Measurements from ENCODE around the gene ZNF879. TPM values are rescaled to one million over a fixed set of nuclear protein-coding genes. Genes with fewer than 3 reads are reported as not detected.
A peak's percentile ranks its signal among the peaks of the same experiment; 100 is the strongest.

ZNF879 gene
- total RNA-seq: 1 to 10 TPM; 2.4 TPM

DNA sequence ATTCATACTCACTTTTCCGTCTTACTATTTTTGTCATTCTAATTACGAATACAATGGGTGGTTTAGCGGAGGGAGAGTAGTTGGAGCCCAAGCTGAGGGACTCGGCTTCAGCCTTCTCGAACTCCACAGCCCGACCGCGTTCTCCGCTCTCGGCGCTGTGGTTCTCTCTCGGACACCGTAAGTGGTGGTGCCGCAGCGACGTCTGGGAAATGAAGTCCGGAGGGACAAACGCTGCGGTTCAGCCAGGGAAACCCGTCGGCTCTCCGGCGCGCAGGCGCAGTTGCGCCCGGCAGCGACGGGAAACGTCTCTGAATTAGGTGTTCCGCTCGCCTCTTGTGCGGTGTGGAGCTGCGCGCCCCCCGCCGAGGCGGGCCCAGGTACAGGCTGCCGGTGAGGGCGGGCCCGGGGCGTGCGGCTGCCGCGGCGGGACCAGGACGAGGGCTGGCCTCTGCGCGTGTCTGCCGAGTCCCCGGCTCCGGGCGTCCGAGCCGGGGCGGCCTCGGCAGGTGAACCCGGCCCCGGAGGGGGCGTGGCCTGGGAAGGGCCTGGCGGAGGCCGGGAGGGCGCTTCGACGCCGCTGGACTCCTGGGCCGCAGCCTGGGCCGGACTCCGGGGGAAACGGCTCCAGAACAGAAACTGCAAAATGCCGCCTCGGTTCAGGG lies at the start of gene ZNF879:
TSS of gene ZNF879 (plus strand) at position 277 of the 662 bp plus-strand sequence. CDS start 1,201 bp downstream, outside the sequence.
- H3K27me3 Mint-ChIP-seq: peaks cover 1% of the 10 kb centered on the region
- peak within 1 kb of the TSS; percentile 83 for H3K27ac Mint-ChIP-seq
- intact Hi-C loops (cut with micrococcal nuclease): loop anchor here (1.0 kb wide), 4 partner anchors 37 to 293 kb away; partner anchors contain the start of genes ZNF354A, ZNF354B and ZNF354C
- CTCF ChIA-PET: no interaction called here
- POLR2A ChIA-PET: interaction anchor here (1.7 kb wide), 1 partner anchor 164 kb away, joined by 4 read pairs; the partner anchor contains the start of gene ZNF354B
- peaks cover 7% of the 10 kb centered on the region for H3K4me1 Mint-ChIP-seq (ENCODE audit: low read depth)
- peak; percentile 96 for DNase-seq
- peaks cover 36% of the 10 kb centered on the region for H3K36me3 Mint-ChIP-seq
- H3K4me3 Mint-ChIP-seq: peak within 1 kb of the TSS; percentile 96
- peaks cover 23% of the 10 kb centered on the region for H3K9me3 Mint-ChIP-seq

DNA sequence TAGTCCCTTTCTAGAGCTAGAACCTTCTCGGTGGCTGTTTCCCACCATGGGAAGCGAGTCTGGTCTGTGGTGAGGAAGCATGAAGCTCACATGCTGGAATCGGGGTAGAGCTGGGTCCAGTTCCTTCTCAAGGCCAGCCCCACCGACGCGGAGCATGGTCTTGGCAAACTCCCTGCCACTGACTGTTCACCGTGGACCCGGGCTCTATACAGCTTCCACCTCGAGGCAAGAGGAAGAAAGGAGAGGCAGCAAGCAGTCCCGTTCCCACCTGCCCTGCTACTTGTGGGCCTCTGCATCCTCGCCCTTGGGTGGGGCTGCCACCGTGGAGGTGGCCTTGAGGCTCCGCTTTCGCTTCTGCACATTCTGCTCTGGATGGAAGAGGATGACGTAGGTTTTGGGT lies 42.2 kb upstream of the ZNF879 start:
- H3K4me3 Mint-ChIP-seq: no peak overlapping the region
- intact Hi-C loops (cut with micrococcal nuclease): no loop called here
- no peaks in the 10 kb centered on the region for H3K36me3 Mint-ChIP-seq
- H3K27ac Mint-ChIP-seq: no peak overlapping the region
- ChIA-PET POLR2A (no interaction called here), CTCF (no interaction called here)
- no peaks in the 10 kb centered on the region for H3K4me1 Mint-ChIP-seq (ENCODE audit: low read depth)
- DNase-seq: no peak
- peaks cover 43% of the 10 kb centered on the region for H3K9me3 Mint-ChIP-seq
- no peaks in the 10 kb centered on the region for H3K27me3 Mint-ChIP-seq

DNA sequence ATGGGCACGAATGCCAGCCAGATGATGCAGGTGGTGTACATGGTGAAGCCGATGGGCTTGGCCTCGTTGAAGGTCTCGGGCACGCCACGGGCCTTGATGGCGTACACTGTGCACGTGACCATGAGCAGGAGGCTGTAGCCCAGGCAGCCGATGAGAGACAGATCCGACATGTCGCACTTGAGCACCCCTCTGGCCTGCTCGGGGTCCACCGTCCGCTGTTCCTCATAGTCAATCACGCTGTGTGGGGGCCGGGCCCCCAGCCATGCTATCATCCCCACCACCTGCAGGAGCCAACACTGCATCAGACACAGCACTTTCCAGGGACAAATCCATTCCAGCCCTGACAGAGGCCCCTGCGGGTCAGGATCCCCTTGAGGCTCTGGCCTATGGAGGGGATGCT lies 40.7 kb upstream of the ZNF879 start:
- H3K4me3 Mint-ChIP-seq: no peak overlapping the region

DNA sequence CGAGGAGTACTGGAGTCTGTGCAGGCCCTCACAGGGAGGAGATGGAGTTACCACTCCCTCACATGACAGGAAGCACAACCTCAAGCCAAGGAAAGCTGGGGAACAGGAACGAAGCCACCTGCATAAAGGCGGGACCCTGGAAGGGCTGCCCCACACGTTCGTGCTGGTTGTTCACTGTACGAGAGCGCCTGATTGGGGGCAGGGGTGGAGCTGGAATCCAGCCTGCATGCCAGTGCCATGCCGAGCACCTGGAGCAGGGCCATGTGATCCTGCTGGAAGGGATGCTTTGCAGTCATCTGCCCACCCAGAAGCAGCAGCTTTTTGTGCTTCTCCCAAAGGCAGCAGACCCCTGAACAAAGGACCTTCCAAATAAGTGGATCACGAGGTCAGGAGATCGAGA lies 39.9 kb upstream of the ZNF879 start:
- Mint-ChIP-seq H3K27me3 (no peaks in the 10 kb centered on the region), H3K4me1 (ENCODE audit: low read depth) (no peaks in the 10 kb centered on the region)
- POLR2A ChIA-PET: no interaction called here

More for the DNA sequence above, 40.7 kb upstream of the ZNF879 start:
- Mint-ChIP-seq H3K27ac (no peak overlapping the region), H3K9me3 (peaks cover 35% of the 10 kb centered on the region), H3K27me3 (no peaks in the 10 kb centered on the region), H3K4me1 (ENCODE audit: low read depth) (no peaks in the 10 kb centered on the region), H3K36me3 (no peaks in the 10 kb centered on the region)
- intact Hi-C loops (cut with micrococcal nuclease): no loop called here
- ChIA-PET POLR2A (no interaction called here), CTCF (no interaction called here)
- DNase-seq: no peak

DNA sequence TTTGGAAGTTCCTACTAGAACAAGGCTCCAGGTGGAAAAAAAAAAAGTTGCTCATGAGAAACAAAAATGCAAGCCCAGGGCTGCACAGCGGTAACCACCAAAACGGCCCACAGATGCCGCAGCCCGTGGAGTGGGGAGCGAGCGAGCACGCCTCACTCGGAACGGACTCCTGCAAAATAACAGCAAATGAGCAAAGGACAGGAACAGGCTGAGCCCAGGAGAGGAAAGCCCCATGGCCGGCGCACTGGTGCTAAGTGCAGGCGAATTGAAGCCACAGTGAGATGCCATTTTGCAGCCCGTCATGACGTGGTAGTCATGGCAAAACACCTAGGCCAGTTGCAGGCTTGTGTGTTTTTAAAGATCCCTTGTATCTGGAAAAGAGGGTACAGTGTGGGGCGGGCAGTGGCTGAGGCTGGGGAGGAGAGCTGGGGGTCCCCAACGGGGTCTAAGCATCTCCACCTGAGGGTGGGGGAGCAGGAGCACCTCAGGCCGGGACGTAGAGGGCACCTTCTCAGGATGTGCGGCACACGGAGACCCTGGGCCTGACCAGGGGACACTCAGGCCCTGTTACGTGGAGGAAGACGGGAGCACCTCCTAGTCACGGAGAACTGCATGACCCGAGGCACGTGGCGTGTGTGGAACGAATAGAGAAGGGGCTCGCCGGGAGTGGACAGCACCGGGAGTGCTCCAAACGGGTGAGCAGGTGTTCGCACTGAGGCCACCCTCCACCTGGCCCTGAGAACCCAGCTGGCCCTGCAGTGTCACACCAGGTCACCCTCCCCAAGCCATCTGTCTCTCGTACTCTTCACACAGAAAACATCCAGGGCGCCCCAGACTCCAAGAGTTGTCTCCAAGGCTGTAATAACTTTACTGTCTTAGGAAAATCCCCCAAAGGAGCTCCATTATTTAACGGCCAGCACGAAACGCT lies 39.2 kb upstream of the ZNF879 start:
- no peak overlapping the region for H3K4me3 Mint-ChIP-seq
- POLR2A ChIA-PET: no interaction called here
- H3K36me3 Mint-ChIP-seq: peaks cover 1% of the 10 kb centered on the region

More for the DNA sequence above, 39.9 kb upstream of the ZNF879 start:
- DNase-seq: no peak
- CTCF ChIA-PET: no interaction called here
- H3K9me3 Mint-ChIP-seq: peaks cover 31% of the 10 kb centered on the region
- H3K36me3 Mint-ChIP-seq: peaks cover 1% of the 10 kb centered on the region
- no peak overlapping the region for H3K27ac Mint-ChIP-seq
- no peak overlapping the region for H3K4me3 Mint-ChIP-seq
- intact Hi-C loops (cut with micrococcal nuclease): no loop called here

DNA sequence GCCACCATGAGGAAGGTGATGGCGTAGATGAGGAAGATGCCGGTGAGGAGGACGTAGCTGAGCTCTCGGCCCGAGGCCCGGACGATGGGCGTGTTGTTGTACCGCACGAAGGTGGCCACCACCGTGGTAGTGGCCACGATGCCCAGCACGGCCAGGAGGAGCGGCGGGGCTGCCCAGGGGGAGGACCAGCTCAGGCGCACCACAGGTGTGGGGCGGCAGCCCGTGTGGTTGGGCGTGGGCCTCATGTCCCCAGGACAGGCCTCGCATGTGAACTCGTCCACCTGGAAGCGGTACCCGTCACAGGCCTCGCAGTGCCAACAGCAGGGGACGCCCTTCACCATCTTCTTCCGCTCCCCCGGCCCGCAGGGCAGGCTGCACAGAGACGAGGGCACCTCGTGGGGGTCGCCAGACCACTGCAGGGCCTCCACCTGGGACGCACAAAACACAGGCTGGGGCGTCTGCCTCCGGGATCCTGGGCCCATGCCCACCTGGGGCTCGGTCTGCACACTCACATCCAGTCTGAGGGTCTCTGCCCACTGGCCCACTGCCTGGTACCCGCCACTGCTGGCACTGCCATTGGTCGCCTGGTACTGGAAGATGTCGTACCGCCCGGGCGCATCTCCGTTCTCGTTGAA lies 37.2 kb upstream of the ZNF879 start:
- no peak overlapping the region for H3K4me3 Mint-ChIP-seq
- H3K27me3 Mint-ChIP-seq: no peaks in the 10 kb centered on the region

More for the DNA sequence above, 39.2 kb upstream of the ZNF879 start:
- no peak for DNase-seq
- CTCF ChIA-PET: no interaction called here
- Mint-ChIP-seq H3K27me3 (no peaks in the 10 kb centered on the region), H3K4me1 (ENCODE audit: low read depth) (no peaks in the 10 kb centered on the region), H3K9me3 (peaks cover 29% of the 10 kb centered on the region), H3K27ac (no peak overlapping the region)
- intact Hi-C loops (cut with micrococcal nuclease): no loop called here

DNA sequence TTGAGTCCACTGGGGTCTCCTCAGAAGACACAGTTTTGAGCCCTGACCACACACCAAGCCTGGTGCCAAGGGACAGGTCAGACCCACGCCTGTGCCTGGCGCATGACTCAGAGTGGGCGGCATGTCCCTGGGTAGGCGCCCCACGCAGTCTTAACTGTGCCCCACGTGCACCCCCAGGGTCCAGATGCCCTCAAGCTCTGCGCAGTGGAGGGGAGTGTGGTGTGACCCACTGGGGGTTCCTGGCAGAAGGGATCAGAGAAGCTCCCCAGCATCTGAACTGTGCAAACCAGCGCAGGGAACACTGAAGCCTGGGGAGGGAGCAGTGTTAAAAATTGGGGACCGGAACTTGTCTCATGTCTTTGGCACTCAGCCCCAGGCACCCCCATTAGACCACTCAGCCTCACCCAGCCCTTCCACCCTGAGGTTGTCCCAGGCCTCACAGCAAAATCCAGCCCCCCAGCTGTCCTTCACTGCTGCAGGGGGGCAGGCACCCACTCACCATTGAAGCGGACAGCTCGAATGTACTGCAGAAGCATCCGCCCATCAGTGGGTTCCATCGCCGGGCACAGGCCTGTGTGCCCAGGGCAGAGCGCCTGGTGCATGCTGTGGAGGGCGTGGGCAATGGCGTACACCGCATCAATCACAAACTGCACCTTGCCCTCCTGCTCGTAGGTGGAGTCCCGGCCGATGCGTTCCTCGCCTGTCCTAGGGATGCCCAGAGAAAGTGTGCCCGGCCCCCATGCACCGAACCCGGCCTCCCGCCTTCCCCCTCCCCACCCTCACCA lies 35.0 kb upstream of the ZNF879 start:
- ChIA-PET CTCF (no interaction called here), POLR2A (no interaction called here)
- DNase-seq: no peak
- intact Hi-C loops (cut with micrococcal nuclease): no loop called here
- Mint-ChIP-seq H3K27ac (no peak overlapping the region), H3K4me1 (ENCODE audit: low read depth) (no peaks in the 10 kb centered on the region), H3K27me3 (peaks cover 17% of the 10 kb centered on the region), H3K36me3 (peaks cover 1% of the 10 kb centered on the region), H3K4me3 (no peak overlapping the region), H3K9me3 (peaks cover 16% of the 10 kb centered on the region)

More for the DNA sequence above, 37.2 kb upstream of the ZNF879 start:
- Mint-ChIP-seq H3K4me1 (ENCODE audit: low read depth) (no peaks in the 10 kb centered on the region), H3K27ac (no peak overlapping the region), H3K36me3 (peaks cover 1% of the 10 kb centered on the region), H3K9me3 (peaks cover 25% of the 10 kb centered on the region)
- intact Hi-C loops (cut with micrococcal nuclease): no loop called here
- CTCF ChIA-PET: no interaction called here
- POLR2A ChIA-PET: no interaction called here
- no peak for DNase-seq

DNA sequence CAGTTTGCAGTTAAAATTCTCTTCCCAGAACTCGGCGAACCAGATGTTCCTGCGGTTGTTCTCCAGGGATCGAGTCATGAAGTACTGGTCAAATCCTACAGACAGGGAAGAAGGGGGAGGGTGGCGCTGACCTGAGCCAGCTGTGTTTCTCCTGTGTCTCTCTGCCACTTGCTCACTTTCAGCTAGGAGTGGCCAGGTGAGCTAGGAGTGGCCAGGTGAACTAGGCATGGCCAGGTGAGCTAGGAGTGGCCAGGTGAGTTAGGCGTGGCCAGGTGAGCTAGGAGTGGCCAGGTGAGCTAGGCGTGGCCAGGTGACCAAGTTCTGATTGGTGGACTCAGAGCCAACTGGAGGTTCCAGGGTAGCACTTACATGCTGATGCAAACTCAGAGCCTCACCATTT lies 34.3 kb upstream of the ZNF879 start:
- H3K4me1 Mint-ChIP-seq (ENCODE audit: low read depth): no peaks in the 10 kb centered on the region
- intact Hi-C loops (cut with micrococcal nuclease): no loop called here
- H3K36me3 Mint-ChIP-seq: peaks cover 1% of the 10 kb centered on the region
- H3K9me3 Mint-ChIP-seq: peaks cover 16% of the 10 kb centered on the region
- POLR2A ChIA-PET: no interaction called here
- no peak overlapping the region for H3K4me3 Mint-ChIP-seq
- DNase-seq: no peak
- CTCF ChIA-PET: no interaction called here
- peaks cover 23% of the 10 kb centered on the region for H3K27me3 Mint-ChIP-seq
- no peak overlapping the region for H3K27ac Mint-ChIP-seq

DNA sequence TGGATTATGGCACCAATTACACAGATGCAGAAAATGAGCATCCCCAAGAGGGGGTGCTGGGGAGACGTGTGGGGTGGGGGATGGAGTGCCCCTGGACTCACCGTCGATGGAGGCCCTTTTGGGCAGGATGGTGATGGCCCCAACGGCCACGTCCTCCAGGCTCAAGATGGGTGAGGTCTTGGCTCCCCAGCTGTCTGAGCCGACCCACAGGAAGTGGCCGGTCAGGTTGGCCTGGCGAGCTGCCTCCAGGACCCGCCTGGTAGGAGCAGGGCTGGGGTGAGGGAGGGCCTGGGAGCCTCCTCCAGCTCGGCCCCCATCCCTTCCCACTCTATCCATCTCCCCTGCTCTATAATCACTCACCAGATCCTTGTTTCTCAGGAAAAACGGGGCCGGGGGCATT lies 33.1 kb upstream of the ZNF879 start:
- POLR2A ChIA-PET: no interaction called here
- Mint-ChIP-seq H3K36me3 (peaks cover 1% of the 10 kb centered on the region), H3K27ac (no peak overlapping the region), H3K4me1 (ENCODE audit: low read depth) (peaks cover 3% of the 10 kb centered on the region), H3K27me3 (peaks cover 25% of the 10 kb centered on the region), H3K4me3 (no peak overlapping the region), H3K9me3 (peaks cover 16% of the 10 kb centered on the region)
- CTCF ChIA-PET: no interaction called here
- DNase-seq: no peak
- intact Hi-C loops (cut with micrococcal nuclease): no loop called here

DNA sequence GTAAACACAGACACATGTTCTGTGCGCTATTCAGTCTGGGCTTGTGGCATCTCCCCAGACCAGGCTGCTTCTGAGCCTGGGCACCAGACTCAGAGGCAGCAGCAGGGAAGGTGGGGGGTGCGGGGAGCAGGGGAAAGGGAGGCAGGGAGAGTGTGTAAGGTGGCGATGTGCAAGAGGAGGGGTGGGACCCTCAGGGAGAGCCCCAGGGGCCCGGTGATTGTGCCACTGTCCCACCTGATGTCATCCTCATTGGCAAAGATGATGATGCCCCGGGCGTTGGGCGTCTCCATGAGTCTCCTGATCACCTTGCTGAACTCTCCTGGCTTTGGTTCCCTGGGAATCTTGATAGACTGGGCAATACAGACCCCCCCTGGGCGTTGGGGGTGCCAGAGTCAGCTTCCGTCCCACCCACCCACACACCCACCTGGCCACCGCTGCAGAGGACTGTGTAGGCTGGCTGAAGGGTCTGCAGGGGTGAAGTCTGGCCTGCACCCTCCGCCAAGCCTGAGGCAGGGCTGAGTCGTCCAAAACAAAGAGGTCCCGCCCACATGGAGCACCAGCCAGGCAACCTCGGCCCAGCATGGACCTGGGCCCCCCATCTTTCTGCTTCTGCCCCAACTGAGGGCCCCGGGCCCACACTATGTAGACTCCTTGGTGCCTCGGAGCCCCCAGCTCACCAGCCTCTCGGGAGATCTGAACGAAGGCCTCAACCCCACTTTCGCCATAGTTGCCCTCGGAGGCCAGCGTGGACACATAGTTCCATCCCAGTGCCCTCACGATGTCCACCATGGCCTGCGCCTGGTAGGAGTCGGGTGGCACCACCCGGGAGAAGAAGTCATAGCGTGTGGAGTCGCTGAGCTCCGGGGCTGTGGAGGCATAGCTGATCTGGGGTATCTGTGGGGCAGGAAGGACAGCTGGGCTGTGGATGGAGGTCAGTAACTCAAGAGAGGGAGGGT lies 32.1 kb upstream of the ZNF879 start:
- Mint-ChIP-seq H3K27me3 (peaks cover 30% of the 10 kb centered on the region), H3K27ac (no peak overlapping the region), H3K9me3 (peaks cover 16% of the 10 kb centered on the region), H3K4me1 (ENCODE audit: low read depth) (peaks cover 3% of the 10 kb centered on the region), H3K36me3 (peaks cover 1% of the 10 kb centered on the region), H3K4me3 (no peak overlapping the region)
- DNase-seq: no peak
- ChIA-PET CTCF (no interaction called here), POLR2A (no interaction called here)
- intact Hi-C loops (cut with micrococcal nuclease): no loop called here

DNA sequence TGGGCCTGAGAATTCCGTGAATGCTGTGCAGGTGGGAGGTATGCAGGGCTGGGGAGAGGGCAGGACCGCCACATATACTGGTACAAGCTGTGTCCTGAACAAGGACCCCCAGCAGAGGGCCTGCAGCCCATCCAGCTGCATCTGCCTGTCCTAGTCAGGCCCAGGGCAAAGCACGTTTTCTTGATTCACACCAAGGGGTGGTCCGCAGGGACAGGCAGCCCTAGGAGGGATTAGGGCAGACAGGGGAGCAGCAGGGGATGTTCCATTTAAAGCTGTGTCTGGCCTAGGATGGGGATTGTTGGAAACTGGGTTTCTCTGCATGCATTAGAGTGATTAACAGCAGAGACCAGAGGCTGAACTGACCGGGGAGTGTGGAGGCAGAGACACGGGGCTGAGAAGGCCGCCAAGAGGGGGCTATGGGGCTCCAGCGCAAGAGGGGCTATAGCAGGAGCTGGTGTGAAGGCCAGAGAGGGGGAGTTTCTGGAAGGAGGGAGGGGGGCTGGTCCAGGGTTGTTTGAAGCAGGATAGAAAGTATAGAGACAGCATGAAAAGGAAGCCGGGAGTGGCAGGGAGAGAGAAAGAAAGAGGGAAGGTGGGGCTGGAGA lies 31.2 kb upstream of the ZNF879 start:
- no peak overlapping the region for H3K4me3 Mint-ChIP-seq
- POLR2A ChIA-PET: no interaction called here
- no peak for DNase-seq
- no peak overlapping the region for H3K27ac Mint-ChIP-seq
- intact Hi-C loops (cut with micrococcal nuclease): no loop called here
- H3K27me3 Mint-ChIP-seq: peaks cover 34% of the 10 kb centered on the region
- peaks cover 15% of the 10 kb centered on the region for H3K9me3 Mint-ChIP-seq
- H3K4me1 Mint-ChIP-seq (ENCODE audit: low read depth): peaks cover 3% of the 10 kb centered on the region
- H3K36me3 Mint-ChIP-seq: peaks cover 1% of the 10 kb centered on the region
- CTCF ChIA-PET: no interaction called here
